Activated CD8-positive, alpha-beta memory T cell treated with anti-CD3 and anti-CD28 coated beads for 1 hour (primary cell): ENCODE results near the gene TSSK6.
A peak's percentile ranks its signal among the peaks of the same experiment; 100 is the strongest.

Experiments
- DNase-seq, 2 donors: peaks; one replicate each; pipeline ENCODE4 v3.0.0-alpha.2; 2020; ENCODE audit warnings: low read depth in 1 of 2; ENCODE audit errors: extremely low read depth in 1 of 2

The TSSK6 gene

GRCh38 chr19:19531951-19532805 lies 16.8 kb upstream of the TSSK6 start:
- DNase-seq: peak; percentile 69 to 89

GRCh38 chr19:19530889-19531288 lies 15.5 kb upstream of the TSSK6 start:
- DNase-seq: no peak

DNA sequence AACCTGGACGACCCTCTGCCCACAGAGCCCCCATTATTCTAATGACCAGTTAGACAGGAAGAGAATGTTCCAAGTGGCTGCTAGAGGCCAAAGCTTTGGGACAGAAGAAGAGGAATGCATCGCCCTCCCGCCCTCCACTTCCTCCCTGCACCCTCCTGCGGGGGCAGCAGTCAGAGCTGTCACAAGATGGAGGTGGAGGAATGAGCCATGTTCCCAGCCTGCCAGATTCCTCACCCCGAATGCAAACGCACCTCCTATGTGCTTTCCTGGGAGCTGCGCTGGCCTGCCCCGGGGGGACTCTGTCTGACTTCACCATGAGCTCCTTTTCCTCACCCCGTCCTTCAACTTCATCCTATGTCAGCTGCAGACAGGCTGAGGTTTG lies 15.1 kb upstream of the TSSK6 start:
- no peak for DNase-seq

GRCh38 chr19:19529783-19530422 lies 14.6 kb upstream of the TSSK6 start:
- DNase-seq: no peak

GRCh38 chr19:19528721-19529490 lies 13.6 kb upstream of the TSSK6 start, which contains the start of gene YJEFN3:
YJEFN3 (plus strand) TSS chr19:19528911; CDS start chr19:19528933, 22 bp downstream.
- DNase-seq: no peak

- no peak for DNase-seq
Observed at GRCh38 chr19:19527674-19528625, 12.6 kb upstream of the TSSK6 start.

- DNase-seq: no peak
Observed at GRCh38 chr19:19527371-19527656, 12.0 kb upstream of the TSSK6 start.

GRCh38 chr19:19526581-19527370 lies 11.4 kb upstream of the TSSK6 start:
- no peak for DNase-seq

DNA sequence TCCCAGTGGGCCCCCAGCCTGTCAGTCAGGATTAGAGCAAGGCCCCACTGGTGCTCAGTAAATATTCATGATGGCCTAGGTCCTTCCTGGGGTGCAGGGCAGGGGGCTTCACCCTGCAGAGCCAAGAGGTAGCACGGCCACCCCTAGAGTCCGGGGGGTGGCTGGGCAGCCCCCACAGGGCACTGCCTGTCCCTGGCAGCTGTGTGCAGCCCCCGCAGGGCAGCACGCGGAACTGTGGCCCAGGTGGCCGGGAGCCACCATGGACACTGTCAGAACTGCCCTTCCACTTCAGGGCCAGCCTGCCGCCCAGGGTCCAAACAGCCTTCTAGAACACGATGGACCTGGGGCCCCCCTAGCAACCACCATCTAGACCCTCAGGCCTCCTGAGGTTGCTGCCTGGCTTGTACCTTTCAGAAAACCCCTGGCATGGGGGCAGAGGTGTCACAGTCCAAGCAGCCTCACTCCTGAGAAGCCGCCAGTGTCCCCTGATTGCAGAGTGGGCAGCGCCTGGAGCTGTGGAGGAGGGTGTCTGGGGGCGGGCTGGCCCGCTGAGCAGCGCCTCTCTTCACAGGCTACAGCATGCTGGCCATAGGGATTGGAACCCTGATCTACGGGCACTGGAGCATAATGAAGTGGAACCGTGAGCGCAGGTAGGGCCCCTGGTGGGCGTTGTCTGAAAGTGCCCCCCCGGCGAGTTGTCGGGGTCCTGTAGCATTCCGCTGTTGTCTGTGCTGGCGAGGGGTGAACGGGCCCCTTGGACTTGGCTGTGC lies 10.4 kb upstream of the TSSK6 start:
- no peak for DNase-seq

GRCh38 chr19:19524053-19524452 lies 8.7 kb upstream of the TSSK6 start:
- no peak for DNase-seq

DNA sequence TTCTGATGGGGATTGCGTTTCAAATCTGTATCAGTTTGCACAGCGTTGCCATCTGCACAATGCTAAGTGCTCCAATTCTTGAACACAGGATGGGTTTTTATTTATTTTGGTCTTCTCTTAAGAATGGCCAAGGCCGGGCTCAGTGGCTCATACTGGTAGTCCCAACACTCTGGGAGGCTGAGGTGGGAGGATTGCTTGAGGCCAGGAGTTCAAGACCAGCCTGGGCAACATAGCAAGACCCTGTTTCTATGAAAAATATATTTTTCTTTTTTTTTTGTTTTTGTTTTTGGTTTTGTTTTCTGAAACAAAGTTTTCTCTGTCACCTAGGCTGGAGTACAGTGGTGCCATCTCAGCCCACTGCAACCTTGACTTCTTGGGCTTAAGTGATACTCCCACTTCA lies 7.8 kb upstream of the TSSK6 start:
- DNase-seq: no peak

DNA sequence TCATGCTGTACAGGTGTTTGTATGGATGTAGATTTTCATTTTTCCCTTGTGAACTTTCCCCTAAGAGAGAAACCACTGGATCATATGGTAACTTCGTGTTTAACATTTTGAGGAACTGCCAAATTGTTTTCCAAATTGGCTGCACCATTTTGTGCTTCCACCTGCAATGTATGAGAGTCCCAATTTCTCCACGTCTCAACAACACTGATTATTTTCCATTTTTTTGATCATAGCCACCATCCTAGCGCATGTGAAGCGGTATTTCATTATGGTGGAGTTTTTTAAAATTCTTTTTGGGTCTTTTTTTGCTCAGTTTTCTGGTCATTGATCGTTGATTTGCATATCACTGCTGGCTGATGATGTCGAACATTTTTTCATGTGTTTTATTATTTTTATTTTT lies 5.6 kb upstream of the TSSK6 start:
- DNase-seq: no peak

- no peak for DNase-seq
Observed at GRCh38 chr19:19517235-19517619, 1.9 kb upstream of the TSSK6 start.

DNA sequence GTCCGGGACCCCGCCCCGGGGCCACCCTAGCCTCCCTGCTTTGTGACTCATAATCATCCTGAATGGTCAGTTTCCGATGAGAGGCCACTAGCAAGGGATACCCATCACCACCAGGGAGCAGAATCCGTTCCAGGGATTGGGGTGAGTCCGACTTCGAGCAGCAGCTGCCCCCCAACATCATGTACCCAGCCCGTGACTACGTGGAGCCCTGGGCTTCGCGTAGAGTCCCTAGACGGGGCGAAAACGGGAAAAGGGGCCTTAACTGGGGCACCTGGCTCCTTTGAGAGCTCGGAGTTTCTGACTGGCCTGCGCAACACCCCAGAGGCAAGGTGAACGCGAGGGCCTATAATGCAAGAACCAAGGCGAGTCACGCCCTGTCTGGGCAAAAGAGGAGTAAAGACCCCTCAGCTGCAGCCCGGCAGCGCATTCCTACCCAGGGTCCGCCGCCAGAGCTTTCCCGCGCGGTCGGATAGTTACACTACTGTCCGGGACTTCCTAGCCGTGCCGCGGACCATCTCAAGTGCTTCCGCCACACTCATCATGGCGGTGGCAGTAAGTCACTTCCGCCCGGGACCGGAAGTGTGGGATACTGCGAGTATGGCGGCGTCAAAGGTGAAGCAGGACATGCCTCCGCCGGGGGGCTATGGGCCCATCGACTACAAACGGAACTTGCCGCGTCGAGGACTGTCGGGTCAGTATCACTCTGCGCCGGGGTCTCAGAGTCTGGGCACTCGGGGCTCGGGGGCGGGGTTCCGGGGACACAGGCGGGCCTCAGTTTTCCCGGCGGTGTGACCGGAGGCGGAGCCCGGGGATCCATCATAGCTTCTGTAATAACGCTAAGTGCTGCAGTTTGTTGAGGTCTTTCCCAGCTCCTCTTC lies 533 bp upstream of the TSSK6 start, which contains the start of gene NDUFA13:
NDUFA13 (plus strand) TSS at position 584 of the 878 bp plus-strand sequence; CDS start at position 598, 14 bp downstream.
- peak; percentile 82 to 88 for DNase-seq

- DNase-seq: no peak
Observed at GRCh38 chr19:19514215-19514657, 1.1 kb downstream of the TSSK6 start.

- no peak for DNase-seq
Observed at GRCh38 chr19:19513682-19514081, 1.7 kb downstream of the TSSK6 start.

- DNase-seq: no peak
Observed at GRCh38 chr19:19510432-19510831, 4.9 kb downstream of the TSSK6 start.

- DNase-seq: no peak
Observed at GRCh38 chr19:19508217-19508616, 7.1 kb downstream of the TSSK6 start.
